Mesenchymal stem cell (in vitro differentiated cells and primary cell): Measurements from ENCODE around the gene CLDN7.

Source experiments
- DNase-seq: peaks from one replicate; pipeline ENCODE4 v3.0.0-alpha.2; 2013
- H2AFZ ChIP-seq: one replicate; pipeline ENCODE4 v1.6.1; 2013; ENCODE audit warnings: low read depth, mild to moderate bottlenecking, control low read depth, inconsistent platforms, low read length, moderate library complexity
- H2AK5ac ChIP-seq: 2 replicates; pipeline ENCODE4 v1.6.1; 2013; ENCODE audit warnings: low read length, moderate library complexity, mild to moderate bottlenecking, inconsistent platforms; ENCODE audit not compliant: severe bottlenecking
- H2BK120ac ChIP-seq: one replicate; pipeline ENCODE4 v1.6.1; 2013; ENCODE audit warnings: low read depth, mild to moderate bottlenecking, inconsistent platforms, low read length, moderate library complexity
- H2BK12ac ChIP-seq, 2 experiments: one replicate each; pipeline ENCODE4 v1.6.1; 2013; ENCODE audit warnings: inconsistent platforms in 2 of 2, low read length in 2 of 2, mild to moderate bottlenecking in 2 of 2, moderate library complexity in 2 of 2, control low read depth in 1 of 2
- H2BK15ac ChIP-seq: one replicate; pipeline ENCODE4 v1.6.1; 2013; ENCODE audit warnings: mild to moderate bottlenecking, low read depth, inconsistent platforms; ENCODE audit not compliant: poor library complexity, severe bottlenecking
- H2BK5ac ChIP-seq: 2 replicates; pipeline ENCODE4 v1.6.1; 2013; ENCODE audit warnings: low read depth, mild to moderate bottlenecking, low read length, control low read depth, inconsistent platforms; ENCODE audit not compliant: poor library complexity, severe bottlenecking
- H3K14ac ChIP-seq, 2 experiments: one replicate each; pipeline ENCODE4 v1.6.1; 2013; ENCODE audit warnings: inconsistent platforms in 2 of 2, low read length in 2 of 2, control low read depth in 1 of 2, mild to moderate bottlenecking in 1 of 2, moderate library complexity in 1 of 2
- H3K18ac ChIP-seq, 2 experiments: one replicate each; pipeline ENCODE4 v1.6.1; 2013; ENCODE audit warnings: inconsistent platforms in 2 of 2, low read length in 2 of 2, control low read depth in 1 of 2, low read depth in 1 of 2, mild to moderate bottlenecking in 1 of 2
- H3K23ac ChIP-seq, 2 experiments: one replicate each; pipeline ENCODE4 v1.6.1; 2013; ENCODE audit warnings: inconsistent platforms in 2 of 2, low read length in 2 of 2, mild to moderate bottlenecking in 2 of 2, moderate library complexity in 2 of 2, control low read depth in 1 of 2
- H3K27ac ChIP-seq: 2 replicates; pipeline ENCODE4 v1.5.1; 2013; ENCODE audit warnings: mild to moderate bottlenecking, moderate library complexity, low read length, control low read depth, inconsistent platforms; ENCODE audit not compliant: poor library complexity, severe bottlenecking
- H3K27me3 ChIP-seq, 2 experiments: 2 replicates each; pipeline versions ENCODE4 v1.6.1 to v1.7.0; 2013; ENCODE audit warnings: low read length in 2 of 2, mild to moderate bottlenecking in 2 of 2, moderate library complexity in 2 of 2, control low read depth in 1 of 2, inconsistent platforms in 1 of 2; ENCODE audit not compliant: control insufficient read depth in 1 of 2, insufficient read depth in 1 of 2
- H3K36me3 ChIP-seq, 2 experiments: 2 replicates each; pipeline versions ENCODE4 v1.6.1 to v1.7.0; 2013; ENCODE audit warnings: low read length in 2 of 2, control low read depth in 1 of 2, inconsistent platforms in 1 of 2, low read depth in 1 of 2, mild to moderate bottlenecking in 1 of 2; ENCODE audit not compliant: insufficient read depth in 2 of 2, control insufficient read depth in 1 of 2
- H3K4ac ChIP-seq, 2 experiments: one replicate each; pipeline ENCODE4 v1.6.1; 2013; ENCODE audit warnings: inconsistent platforms in 2 of 2, low read length in 2 of 2, mild to moderate bottlenecking in 2 of 2, moderate library complexity in 2 of 2, control low read depth in 1 of 2, low read depth in 1 of 2
- H3K4me1 ChIP-seq: 2 replicates; pipeline ENCODE4 v1.6.1; 2013; ENCODE audit warnings: low read depth, low read length, control low read depth; ENCODE audit not compliant: control insufficient read depth, insufficient read depth
- H3K4me2 ChIP-seq: 2 replicates; pipeline ENCODE4 v1.6.1; 2013; ENCODE audit warnings: low read length, mild to moderate bottlenecking, inconsistent platforms; ENCODE audit not compliant: poor library complexity, severe bottlenecking
- H3K4me3 ChIP-seq, 2 experiments: 2 replicates each; pipeline versions ENCODE4 v1.5.1 to v1.7.0; 2013; ENCODE audit warnings: low read length in 2 of 2, mild to moderate bottlenecking in 2 of 2, control low read depth in 1 of 2, low read depth in 1 of 2; ENCODE audit not compliant: insufficient read depth in 1 of 2
- H3K79me1 ChIP-seq: replicated peaks from 2 replicates; pipeline ENCODE4 v1.6.1; 2013; ENCODE audit warnings: mild to moderate bottlenecking, control low read depth, low read length, inconsistent platforms; ENCODE audit not compliant: poor library complexity, severe bottlenecking
- H3K9ac ChIP-seq: 2 replicates; pipeline ENCODE4 v1.7.0; 2013; ENCODE audit warnings: mild to moderate bottlenecking, low read length, moderate library complexity
- H3K9me3 ChIP-seq: 2 replicates; pipeline ENCODE4 v1.7.0; 2013; ENCODE audit warnings: mild to moderate bottlenecking, low read length; ENCODE audit not compliant: control insufficient read depth
- H4K8ac ChIP-seq: one replicate; pipeline ENCODE4 v1.6.1; 2013; ENCODE audit warnings: inconsistent platforms, mild to moderate bottlenecking, low read length, moderate library complexity
- H4K91ac ChIP-seq: one replicate; pipeline ENCODE4 v1.6.1; 2013; ENCODE audit warnings: mild to moderate bottlenecking, low read length, inconsistent platforms
- WGBS: methylation state at CpG from one replicate; pipeline ENCODE4 v1.1.7; 2013; ENCODE audit warnings: mixed read lengths; 5-methylcytosine and 5-hydroxymethylcytosine counted together

CLDN7 gene

GRCh38 chr17:7251661-7252175 is 10.6 kb downstream of the CLDN7 start, which contains the start of gene CTDNEP1:
Gene CTDNEP1, minus strand, starts transcription at chr17:7251734. Its CDS starts 438 bp downstream, at chr17:7251296.
- no peaks in the 10 kb centered on the region for H3K9me3 ChIP-seq
- peak within 1 kb of the TSS; percentile 97 for H2BK5ac ChIP-seq
- H2BK120ac ChIP-seq, result peak within 1 kb of the TSS; percentile 96
- peak within 1 kb of the TSS in 1 of 2 experiments; percentile 72 for H3K23ac ChIP-seq
- WGBS, result 2% methylated on average over 17 of the region's 41 CpGs
- peaks cover 24 to 32% of the 10 kb centered on the region in 2 experiments for H3K36me3 ChIP-seq
- peak within 1 kb of the TSS; percentile 97 for H4K91ac ChIP-seq
- peak within 1 kb of the TSS; percentile 96 for H4K8ac ChIP-seq
- H3K4me1 ChIP-seq, result peaks cover 15% of the 10 kb centered on the region
- H3K9ac ChIP-seq, result peak within 1 kb of the TSS; percentile 97
- peak within 1 kb of the TSS; percentile 73 to 97 for H3K4ac ChIP-seq
- peak; percentile 100 for DNase-seq
- peak within 1 kb of the TSS in 1 of 2 experiments; percentile 65 for H2BK12ac ChIP-seq
- H2AK5ac ChIP-seq, result no peak within 1 kb of the TSS
- H3K27me3 ChIP-seq, result no peaks in the 10 kb centered on the region
- peak within 1 kb of the TSS; percentile 92 for H2BK15ac ChIP-seq
- peak within 1 kb of the TSS; percentile 90 for H3K4me3 ChIP-seq
- peaks cover 14% of the 10 kb centered on the region for H3K79me1 ChIP-seq
- peak within 1 kb of the TSS; percentile 99 for H3K27ac ChIP-seq
- H3K14ac ChIP-seq, result peak within 1 kb of the TSS; percentile 43 to 93
- peak within 1 kb of the TSS; percentile 93 for H3K4me2 ChIP-seq
- H2AFZ ChIP-seq, result peak within 1 kb of the TSS; percentile 91
- H3K18ac ChIP-seq, result peak within 1 kb of the TSS; percentile 95 to 98

- Histone ChIP-seq H3K4ac (peak overlapping the region; percentile 73 to 97), H2AFZ (no peak overlapping the region), H3K18ac (peak overlapping the region; percentile 89 to 96), H2BK12ac (peak overlapping the region in 1 of 2 experiments; percentile 10), H3K14ac (peak overlapping the region; percentile 43 to 68), H3K23ac (no peak overlapping the region), H3K36me3 (peaks cover 22 to 32% of the 10 kb centered on the region in 2 experiments), H3K27ac (peak overlapping the region; percentile 61), H3K4me1 (peaks cover 15% of the 10 kb centered on the region), H3K4me3 (peak overlapping the region; percentile 85 to 90), H2BK5ac (peak overlapping the region; percentile 97), H3K79me1 (peaks cover 13% of the 10 kb centered on the region), H4K91ac (peak overlapping the region; percentile 97), H2AK5ac (no peak overlapping the region), H3K9ac (peak overlapping the region; percentile 97), H3K9me3 (no peaks in the 10 kb centered on the region), H2BK120ac (peak overlapping the region; percentile 96), H2BK15ac (no peak overlapping the region), H3K27me3 (no peaks in the 10 kb centered on the region), H4K8ac (peak overlapping the region; percentile 96), H3K4me2 (peak overlapping the region; percentile 93)
- under 1% methylated on average over 55 of the region's 55 CpGs for WGBS
- DNase-seq, result peak; percentile 40
Measured at GRCh38 chr17:7250695-7251627, 11.3 kb downstream of the CLDN7 start.

GRCh38 chr17:7249830-7250229 is 12.4 kb downstream of the CLDN7 start:
- H3K14ac ChIP-seq, result no peak overlapping the region
- no peak overlapping the region for H2BK12ac ChIP-seq
- H3K4me2 ChIP-seq, result peak overlapping the region; percentile 93
- H3K4ac ChIP-seq, result no peak overlapping the region
- H3K36me3 ChIP-seq, result peaks cover 19 to 28% of the 10 kb centered on the region in 2 experiments
- H2BK5ac ChIP-seq, result no peak overlapping the region
- H3K18ac ChIP-seq, result no peak overlapping the region
- no peak overlapping the region for H4K8ac ChIP-seq
- peak overlapping the region in 1 of 2 experiments; percentile 85 for H3K4me3 ChIP-seq
- H4K91ac ChIP-seq, result no peak overlapping the region
- no peaks in the 10 kb centered on the region for H3K9me3 ChIP-seq
- no peak overlapping the region for H2AFZ ChIP-seq
- H3K79me1 ChIP-seq, result peaks cover 13% of the 10 kb centered on the region
- H2BK120ac ChIP-seq, result no peak overlapping the region
- peak overlapping the region; percentile 97 for H3K9ac ChIP-seq
- H3K4me1 ChIP-seq, result peaks cover 15% of the 10 kb centered on the region
- no peak overlapping the region for H3K23ac ChIP-seq
- no peak for DNase-seq
- no peak overlapping the region for H2AK5ac ChIP-seq
- H3K27me3 ChIP-seq, result no peaks in the 10 kb centered on the region
- no peak overlapping the region for H2BK15ac ChIP-seq
- H3K27ac ChIP-seq, result no peak overlapping the region
- 97% methylated on average over 7 of the region's 7 CpGs for WGBS

DNA sequence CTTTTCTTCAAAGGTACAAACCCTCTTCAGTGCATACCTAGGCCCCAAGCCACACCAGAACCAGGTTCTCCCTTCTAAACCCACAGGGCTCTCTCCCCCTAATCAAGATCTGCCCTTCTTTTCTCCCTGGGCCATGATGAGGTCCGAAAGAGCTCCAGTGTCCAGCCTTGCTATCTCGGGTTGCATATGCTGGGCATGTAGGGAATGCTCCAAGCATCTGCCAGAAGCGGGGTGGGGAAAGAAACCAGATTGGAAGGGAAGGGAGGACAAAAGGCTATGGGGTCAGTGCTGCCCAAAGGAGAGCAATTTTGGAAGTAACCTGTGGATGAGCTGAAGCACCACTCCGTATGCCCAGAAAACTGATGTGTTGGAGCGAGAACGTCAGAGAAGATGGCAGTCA is 13.1 kb downstream of the CLDN7 start:
- no peak overlapping the region for H3K18ac ChIP-seq
- no peak overlapping the region for H2AFZ ChIP-seq
- WGBS, result 92% methylated on average over 6 of the region's 6 CpGs
- H3K4me2 ChIP-seq, result no peak overlapping the region
- no peak overlapping the region for H4K91ac ChIP-seq
- H4K8ac ChIP-seq, result no peak overlapping the region
- no peak overlapping the region for H3K4ac ChIP-seq
- no peak overlapping the region for H2BK5ac ChIP-seq
- no peak overlapping the region for H2BK12ac ChIP-seq
- H3K9me3 ChIP-seq, result no peaks in the 10 kb centered on the region
- no peak overlapping the region for H3K14ac ChIP-seq
- no peak overlapping the region for H3K27ac ChIP-seq
- no peak overlapping the region for H2BK120ac ChIP-seq
- peaks cover 15% of the 10 kb centered on the region for H3K4me1 ChIP-seq
- H3K23ac ChIP-seq, result no peak overlapping the region
- H3K36me3 ChIP-seq, result peaks cover 19 to 28% of the 10 kb centered on the region in 2 experiments
- H3K4me3 ChIP-seq, result peak overlapping the region in 1 of 2 experiments; percentile 14
- no peak overlapping the region for H2AK5ac ChIP-seq
- H3K79me1 ChIP-seq, result peaks cover 11% of the 10 kb centered on the region
- H2BK15ac ChIP-seq, result no peak overlapping the region
- no peaks in the 10 kb centered on the region for H3K27me3 ChIP-seq
- H3K9ac ChIP-seq, result peak overlapping the region; percentile 43
- DNase-seq, result no peak
